Progenitor cell of endocrine pancreas (in vitro differentiated cells): Measurements from ENCODE around the gene DNAJB9. TPM values are rescaled to one million over a fixed set of nuclear protein-coding genes. Genes with fewer than 3 reads are reported as not detected.
A peak's percentile ranks its signal among the peaks of the same experiment; 100 is the strongest.

Experiments
- DNase-seq: peaks from one replicate; pipeline ENCODE4 v3.0.0; 2021; ENCODE audit warnings: low spot score; ENCODE audit not compliant: unreplicated experiment
- H3K27ac Mint-ChIP-seq: 2 replicates; pipeline ENCODE4 v1.8.0; 2021; ENCODE audit warnings: mild to moderate bottlenecking, moderate library complexity, mixed read lengths
- H3K27me3 Mint-ChIP-seq: 2 replicates; pipeline ENCODE4 v1.8.0; 2021; ENCODE audit warnings: mixed read lengths
- H3K36me3 Mint-ChIP-seq: 2 replicates; pipeline ENCODE4 v1.8.0; 2022; ENCODE audit warnings: mixed read lengths; ENCODE audit not compliant: insufficient read depth
- H3K4me1 Mint-ChIP-seq: 2 replicates; pipeline ENCODE4 v1.8.0; 2021; ENCODE audit warnings: low read depth, mixed read lengths
- H3K4me3 Mint-ChIP-seq: 2 replicates; pipeline ENCODE4 v1.8.0; 2021; ENCODE audit warnings: low read depth, mild to moderate bottlenecking, moderate library complexity, mixed read lengths
- H3K9me3 Mint-ChIP-seq: 2 replicates; pipeline ENCODE4 v1.8.0; 2021; ENCODE audit warnings: low read depth, mixed read lengths
- total RNA-seq: library from RNA; stranded (reverse); gene quantifications from 2 replicates; pipeline ENCODE4 v1.2.1, GENCODE V29; 2021
- TF ChIP-seq, protein P1 (sequence below): fragments of 200-600 bp; sonication (generic); IDR thresholded peaks from one replicate; pipeline ENCODE4 v1.5.0; 2021; ENCODE audit warnings: antibody characterized with exemption, mild to moderate bottlenecking; ENCODE audit not compliant: unreplicated experiment

DNAJB9 gene
- total RNA-seq, 1 donor from 2014 or later: 19.5 TPM

DNA sequence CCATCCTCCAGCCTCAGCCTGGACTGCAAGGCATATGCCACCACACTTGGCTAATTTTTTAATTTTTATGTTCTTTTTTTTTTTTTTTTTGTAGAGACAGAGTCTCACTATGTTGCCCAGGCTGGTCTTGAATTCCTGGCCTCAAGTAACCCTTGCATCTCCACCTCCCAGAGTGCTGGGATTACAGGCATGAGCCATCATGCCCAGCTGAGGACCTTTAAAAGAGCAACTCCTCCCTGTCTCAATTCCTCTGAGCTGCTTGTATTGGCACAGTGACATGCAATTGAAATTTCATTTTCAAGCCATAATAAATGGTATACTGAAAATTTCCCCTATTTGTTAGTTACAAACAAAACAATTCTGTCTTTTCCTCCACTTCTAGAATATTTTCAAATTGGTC lies 19.5 kb downstream of the DNAJB9 start:
- Mint-ChIP-seq H3K36me3 (no peaks in the 10 kb centered on the region), H3K9me3 (no peaks in the 10 kb centered on the region), H3K27me3 (peaks cover 55% of the 10 kb centered on the region), H3K4me1 (no peaks in the 10 kb centered on the region), H3K27ac (no peak overlapping the region), H3K4me3 (no peak overlapping the region)
- no peak for DNase-seq
- TF ChIP-seq, protein P1, sequence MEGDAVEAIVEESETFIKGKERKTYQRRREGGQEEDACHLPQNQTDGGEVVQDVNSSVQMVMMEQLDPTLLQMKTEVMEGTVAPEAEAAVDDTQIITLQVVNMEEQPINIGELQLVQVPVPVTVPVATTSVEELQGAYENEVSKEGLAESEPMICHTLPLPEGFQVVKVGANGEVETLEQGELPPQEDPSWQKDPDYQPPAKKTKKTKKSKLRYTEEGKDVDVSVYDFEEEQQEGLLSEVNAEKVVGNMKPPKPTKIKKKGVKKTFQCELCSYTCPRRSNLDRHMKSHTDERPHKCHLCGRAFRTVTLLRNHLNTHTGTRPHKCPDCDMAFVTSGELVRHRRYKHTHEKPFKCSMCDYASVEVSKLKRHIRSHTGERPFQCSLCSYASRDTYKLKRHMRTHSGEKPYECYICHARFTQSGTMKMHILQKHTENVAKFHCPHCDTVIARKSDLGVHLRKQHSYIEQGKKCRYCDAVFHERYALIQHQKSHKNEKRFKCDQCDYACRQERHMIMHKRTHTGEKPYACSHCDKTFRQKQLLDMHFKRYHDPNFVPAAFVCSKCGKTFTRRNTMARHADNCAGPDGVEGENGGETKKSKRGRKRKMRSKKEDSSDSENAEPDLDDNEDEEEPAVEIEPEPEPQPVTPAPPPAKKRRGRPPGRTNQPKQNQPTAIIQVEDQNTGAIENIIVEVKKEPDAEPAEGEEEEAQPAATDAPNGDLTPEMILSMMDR: no peak

DNA sequence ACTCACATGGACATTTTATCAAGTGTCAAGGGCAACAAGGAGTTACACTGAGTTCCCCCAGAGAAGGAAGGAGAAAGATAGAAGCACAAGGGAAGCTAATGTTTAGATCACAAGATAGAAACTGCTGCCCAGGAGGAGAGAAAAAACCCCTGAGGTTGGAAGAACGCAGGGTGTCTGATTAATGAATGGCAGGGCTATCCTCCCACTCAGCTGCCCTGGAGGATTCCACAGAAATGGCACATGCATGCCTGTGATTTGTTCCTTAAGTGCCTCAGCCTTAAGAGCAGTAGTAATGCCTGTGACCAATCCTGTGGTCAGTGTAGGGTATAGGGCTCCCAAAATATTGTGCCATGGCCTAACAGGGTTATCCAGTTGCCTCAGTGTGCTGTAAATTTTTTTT lies 20.2 kb downstream of the DNAJB9 start:
- no peaks in the 10 kb centered on the region for H3K9me3 Mint-ChIP-seq
- H3K27ac Mint-ChIP-seq: no peak overlapping the region
- no peak for DNase-seq
- H3K36me3 Mint-ChIP-seq: no peaks in the 10 kb centered on the region
- H3K4me1 Mint-ChIP-seq: no peaks in the 10 kb centered on the region
- H3K4me3 Mint-ChIP-seq: no peak overlapping the region
- TF ChIP-seq, protein P1: no peak
- H3K27me3 Mint-ChIP-seq: peaks cover 58% of the 10 kb centered on the region

DNA sequence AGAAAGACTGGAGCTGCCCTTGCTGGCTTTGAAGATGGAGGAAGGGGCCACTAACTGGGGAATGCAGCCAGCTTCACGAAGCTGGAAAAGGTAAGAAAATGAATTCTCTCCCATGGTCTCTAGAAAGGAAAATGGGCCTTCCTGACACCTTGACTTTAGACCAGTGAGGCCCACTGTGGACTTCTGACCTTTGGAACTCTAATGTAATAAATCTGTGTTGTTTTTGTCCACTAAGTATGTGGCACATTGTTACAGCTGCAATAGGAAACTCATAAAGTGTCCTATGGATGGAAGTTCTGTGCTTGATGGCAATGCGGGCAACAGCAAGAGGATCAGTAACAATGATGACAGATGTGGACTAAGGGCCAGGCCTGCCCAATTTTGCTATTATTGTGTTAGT lies 20.9 kb downstream of the DNAJB9 start:
- TF ChIP-seq, protein P1: no peak
- H3K4me3 Mint-ChIP-seq: no peak overlapping the region
- H3K9me3 Mint-ChIP-seq: no peaks in the 10 kb centered on the region
- DNase-seq: no peak
- H3K27me3 Mint-ChIP-seq: peaks cover 59% of the 10 kb centered on the region
- no peaks in the 10 kb centered on the region for H3K36me3 Mint-ChIP-seq
- no peak overlapping the region for H3K27ac Mint-ChIP-seq
- no peaks in the 10 kb centered on the region for H3K4me1 Mint-ChIP-seq

DNA sequence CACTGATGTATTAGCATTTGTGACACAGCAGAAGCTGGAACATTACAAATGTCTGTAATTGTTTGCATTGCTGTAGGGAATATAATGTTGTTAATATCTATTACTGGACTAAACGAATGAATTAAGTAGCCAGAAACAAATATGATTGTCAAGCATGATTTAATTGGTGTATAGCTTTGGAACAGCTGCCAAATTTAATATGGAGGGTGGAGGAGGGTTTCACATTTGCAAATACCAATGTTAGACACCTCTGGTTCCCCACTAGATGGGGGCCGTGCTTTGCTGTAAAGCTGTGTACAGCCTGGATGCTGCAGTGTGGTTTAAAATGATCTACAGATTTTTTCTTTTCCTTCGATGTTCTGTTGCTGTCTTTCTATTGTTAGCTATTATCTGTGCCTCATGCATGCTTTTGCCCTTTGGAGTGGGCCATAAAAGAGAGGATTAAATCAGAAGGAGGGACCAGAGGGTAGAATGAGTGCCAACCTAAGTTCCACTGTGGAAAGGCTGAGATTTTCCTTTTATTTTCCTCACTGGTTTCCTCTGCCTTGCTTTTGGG lies 23.1 kb downstream of the DNAJB9 start:
- TF ChIP-seq, protein P1: peak; percentile 36
- peaks cover 63% of the 10 kb centered on the region for H3K27me3 Mint-ChIP-seq
- no peaks in the 10 kb centered on the region for H3K9me3 Mint-ChIP-seq
- no peak for DNase-seq
- H3K27ac Mint-ChIP-seq: no peak overlapping the region
- no peaks in the 10 kb centered on the region for H3K36me3 Mint-ChIP-seq
- no peak overlapping the region for H3K4me3 Mint-ChIP-seq
- H3K4me1 Mint-ChIP-seq: peaks cover under 1% of the 10 kb centered on the region

DNA sequence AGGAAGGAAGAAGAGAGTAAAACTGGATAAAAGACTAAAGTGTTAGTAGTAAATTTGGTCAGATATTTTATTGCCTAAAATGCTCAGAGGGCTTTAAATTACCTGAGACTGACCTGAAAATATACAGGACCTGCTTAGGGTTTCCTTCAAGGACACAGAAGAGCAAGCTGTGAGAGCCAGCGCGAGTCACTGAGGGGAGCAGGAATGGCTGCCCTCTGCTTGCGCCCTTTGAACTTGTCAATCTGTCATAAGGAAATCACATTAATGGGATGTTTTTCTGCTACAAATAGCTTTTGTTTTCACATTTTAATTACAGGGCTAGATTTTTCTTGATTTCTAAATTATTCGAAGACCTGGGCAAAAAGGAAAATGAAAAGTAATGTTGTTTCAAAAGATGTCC lies 26.9 kb downstream of the DNAJB9 start:
- TF ChIP-seq, protein P1: no peak
- Mint-ChIP-seq H3K4me1 (peaks cover 20% of the 10 kb centered on the region), H3K36me3 (no peaks in the 10 kb centered on the region), H3K9me3 (no peaks in the 10 kb centered on the region), H3K27me3 (peaks cover 80% of the 10 kb centered on the region), H3K27ac (no peak overlapping the region), H3K4me3 (no peak overlapping the region)
- DNase-seq: no peak
